ENCODE results near the gene HSF2. TPM values are rescaled to one million over a fixed set of nuclear protein-coding genes. Genes with fewer than 3 reads are reported as not detected.
"Not testable (repeated sequence)": the region's sequence is repeated elsewhere in the genome, so short reads cannot be mapped to it uniquely, and the experiment has no call there.

The HSF2 gene
- polyA plus RNA-seq, 1 donor from 2014 or later = 153 TPM

- Histone ChIP-seq H2AFZ (ENCODE audit: low read depth, low read length) (no peak overlapping the region), H3F3A (ENCODE audit: insufficient read depth, low read length, poor library complexity, severe bottlenecking) (no peaks in the 10 kb centered on the region), H3K9me2 (ENCODE audit: insufficient read depth, low read length) (no peaks in the 10 kb centered on the region), H3K4me3 (ENCODE audit: low read length) (no peak overlapping the region), H4K20me1 (ENCODE audit: insufficient read depth) (peaks cover 14% of the 10 kb centered on the region), H3K36me3 (ENCODE audit: insufficient read depth, low read length) (peaks cover 9% of the 10 kb centered on the region), H3K27ac (ENCODE audit: low read length) (no peak overlapping the region), H3K79me2 (replicated peaks; ENCODE audit: insufficient read depth, low read length) (peaks cover 64% of the 10 kb centered on the region), H3K9ac (ENCODE audit: low read length) (no peak overlapping the region), H3K4me2 (ENCODE audit: low read length) (no peak overlapping the region), H3K9me3 (ENCODE audit: low read length) (no peaks in the 10 kb centered on the region), H3K27me3 (ENCODE audit: insufficient read depth, low read depth, low read length) (no peaks in the 10 kb centered on the region)
- no peak for TF ChIP-seq TAF1 (IDR thresholded peaks at IDR 0.05; ENCODE audit: low read depth)
- TF ChIP-seq MXI1 (conservative IDR thresholded peaks at IDR 0.05; ENCODE audit: poor library complexity, severe bottlenecking) = no peak
- TF ChIP-seq, protein P1, sequence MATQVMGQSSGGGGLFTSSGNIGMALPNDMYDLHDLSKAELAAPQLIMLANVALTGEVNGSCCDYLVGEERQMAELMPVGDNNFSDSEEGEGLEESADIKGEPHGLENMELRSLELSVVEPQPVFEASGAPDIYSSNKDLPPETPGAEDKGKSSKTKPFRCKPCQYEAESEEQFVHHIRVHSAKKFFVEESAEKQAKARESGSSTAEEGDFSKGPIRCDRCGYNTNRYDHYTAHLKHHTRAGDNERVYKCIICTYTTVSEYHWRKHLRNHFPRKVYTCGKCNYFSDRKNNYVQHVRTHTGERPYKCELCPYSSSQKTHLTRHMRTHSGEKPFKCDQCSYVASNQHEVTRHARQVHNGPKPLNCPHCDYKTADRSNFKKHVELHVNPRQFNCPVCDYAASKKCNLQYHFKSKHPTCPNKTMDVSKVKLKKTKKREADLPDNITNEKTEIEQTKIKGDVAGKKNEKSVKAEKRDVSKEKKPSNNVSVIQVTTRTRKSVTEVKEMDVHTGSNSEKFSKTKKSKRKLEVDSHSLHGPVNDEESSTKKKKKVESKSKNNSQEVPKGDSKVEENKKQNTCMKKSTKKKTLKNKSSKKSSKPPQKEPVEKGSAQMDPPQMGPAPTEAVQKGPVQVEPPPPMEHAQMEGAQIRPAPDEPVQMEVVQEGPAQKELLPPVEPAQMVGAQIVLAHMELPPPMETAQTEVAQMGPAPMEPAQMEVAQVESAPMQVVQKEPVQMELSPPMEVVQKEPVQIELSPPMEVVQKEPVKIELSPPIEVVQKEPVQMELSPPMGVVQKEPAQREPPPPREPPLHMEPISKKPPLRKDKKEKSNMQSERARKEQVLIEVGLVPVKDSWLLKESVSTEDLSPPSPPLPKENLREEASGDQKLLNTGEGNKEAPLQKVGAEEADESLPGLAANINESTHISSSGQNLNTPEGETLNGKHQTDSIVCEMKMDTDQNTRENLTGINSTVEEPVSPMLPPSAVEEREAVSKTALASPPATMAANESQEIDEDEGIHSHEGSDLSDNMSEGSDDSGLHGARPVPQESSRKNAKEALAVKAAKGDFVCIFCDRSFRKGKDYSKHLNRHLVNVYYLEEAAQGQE (IDR thresholded peaks at IDR 0.05; ENCODE audit: borderline replicate concordance) = no peak
- no peak for TF ChIP-seq POLR2AphosphoS5 (IDR thresholded peaks at IDR 0.05)
- TF ChIP-seq EZH2 (IDR thresholded peaks at IDR 0.05; ENCODE audit: borderline replicate concordance, insufficient read depth, low read length, poor library complexity, severe bottlenecking) = no peak
- TF ChIP-seq EP300 (conservative IDR thresholded peaks at IDR 0.05; ENCODE audit: poor library complexity, severe bottlenecking) = no peak
- TF ChIP-seq SMC3 (conservative IDR thresholded peaks at IDR 0.05; ENCODE audit: poor library complexity) = no peak
- no peak for TF ChIP-seq CTCF (IDR thresholded peaks at IDR 0.05; ENCODE audit: poor library complexity, severe bottlenecking)
- no peak for TF ChIP-seq RAD21 (conservative IDR thresholded peaks at IDR 0.05)
These were observed 58.6 kb downstream of the HSF2 start for GRCh38 chr6:122458087-122458486.

DNA sequence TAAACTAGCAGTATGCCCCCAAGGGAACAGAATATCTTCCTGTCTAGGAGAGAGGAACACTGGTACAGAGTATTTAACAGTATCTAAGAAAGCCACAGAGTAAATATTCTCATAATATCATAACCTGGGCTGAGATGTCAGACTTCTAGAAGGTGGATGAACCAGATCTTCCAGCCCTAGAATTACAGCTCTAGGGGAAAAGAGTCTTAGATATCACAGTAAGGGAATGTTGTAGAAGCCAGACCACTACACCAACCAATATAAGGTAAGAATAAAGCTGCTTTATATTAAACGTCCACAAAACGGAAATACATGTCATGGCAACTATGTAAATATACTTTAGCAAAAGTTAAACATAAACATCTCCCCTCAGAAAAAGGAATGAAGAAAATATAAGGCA lies 59.8 kb downstream of the HSF2 start:
- Histone ChIP-seq H3F3A (ENCODE audit: insufficient read depth, low read length, poor library complexity, severe bottlenecking) (no peaks in the 10 kb centered on the region), H3K9me2 (ENCODE audit: insufficient read depth, low read length) (no peaks in the 10 kb centered on the region), H4K20me1 (ENCODE audit: insufficient read depth) (peaks cover 19% of the 10 kb centered on the region), H3K27ac (ENCODE audit: low read length) (no peak overlapping the region), H3K79me2 (replicated peaks; ENCODE audit: insufficient read depth, low read length) (peaks cover 75% of the 10 kb centered on the region), H3K4me2 (ENCODE audit: low read length) (no peak overlapping the region), H3K4me3 (ENCODE audit: low read length) (no peak overlapping the region), H3K9me3 (ENCODE audit: low read length) (no peaks in the 10 kb centered on the region), H3K27me3 (ENCODE audit: insufficient read depth, low read depth, low read length) (no peaks in the 10 kb centered on the region), H3K9ac (ENCODE audit: low read length) (no peak overlapping the region), H2AFZ (ENCODE audit: low read depth, low read length) (no peak overlapping the region), H3K36me3 (ENCODE audit: insufficient read depth, low read length) (peaks cover 14% of the 10 kb centered on the region)
- TF ChIP-seq TAF1 (IDR thresholded peaks at IDR 0.05; ENCODE audit: low read depth) (no peak), SMC3 (conservative IDR thresholded peaks at IDR 0.05; ENCODE audit: poor library complexity) (no peak), EP300 (conservative IDR thresholded peaks at IDR 0.05; ENCODE audit: poor library complexity, severe bottlenecking) (no peak), CTCF (IDR thresholded peaks at IDR 0.05; ENCODE audit: poor library complexity, severe bottlenecking) (no peak), RAD21 (conservative IDR thresholded peaks at IDR 0.05) (no peak), POLR2AphosphoS5 (IDR thresholded peaks at IDR 0.05) (no peak), EZH2 (IDR thresholded peaks at IDR 0.05; ENCODE audit: borderline replicate concordance, insufficient read depth, low read length, poor library complexity, severe bottlenecking) (no peak), MXI1 (conservative IDR thresholded peaks at IDR 0.05; ENCODE audit: poor library complexity, severe bottlenecking) (no peak)
- TF ChIP-seq, protein P1 (IDR thresholded peaks at IDR 0.05; ENCODE audit: borderline replicate concordance) = no peak

DNA sequence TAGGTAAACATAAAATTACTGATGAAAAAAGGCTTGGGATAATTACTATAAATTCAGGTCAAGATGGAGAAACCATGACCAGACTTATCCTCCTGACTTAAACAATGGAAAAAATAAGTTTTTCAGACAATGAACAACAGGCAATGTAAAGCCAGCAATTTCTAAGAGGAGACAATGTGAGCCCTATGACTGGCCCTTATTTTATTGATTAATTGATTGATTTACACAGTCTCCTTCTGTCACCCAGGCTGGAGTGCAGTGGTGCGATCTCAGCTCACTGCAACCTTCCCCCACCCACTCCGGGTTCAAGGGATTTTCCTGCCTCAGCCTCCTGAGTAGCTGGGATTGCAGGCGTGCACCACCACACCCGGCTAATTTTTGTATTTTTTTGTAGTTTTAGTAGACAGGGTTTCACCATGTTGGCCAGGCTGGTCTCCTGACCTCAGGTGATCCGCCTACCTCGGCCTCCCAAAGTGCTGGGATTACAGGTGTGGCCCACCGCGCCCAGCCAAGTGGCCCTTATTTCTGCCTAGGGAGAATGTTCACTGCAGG lies 60.5 kb downstream of the HSF2 start:
- not testable (repeated sequence) for H2AFZ ChIP-seq (ENCODE audit: low read depth, low read length); H3K4me3 ChIP-seq (ENCODE audit: low read length); H3K9me2 ChIP-seq (ENCODE audit: insufficient read depth, low read length); H3K4me2 ChIP-seq (ENCODE audit: low read length); H3K9me3 ChIP-seq (ENCODE audit: low read length); H3K27me3 ChIP-seq (ENCODE audit: insufficient read depth, low read depth, low read length); H3K9ac ChIP-seq (ENCODE audit: low read length); H3F3A ChIP-seq (ENCODE audit: insufficient read depth, low read length, poor library complexity, severe bottlenecking); H3K27ac ChIP-seq (ENCODE audit: low read length)
- peaks cover 20% of the 10 kb centered on the region for H4K20me1 ChIP-seq (ENCODE audit: insufficient read depth)
- H3K36me3 ChIP-seq (ENCODE audit: insufficient read depth, low read length) = peaks cover 15% of the 10 kb centered on the region
- H3K79me2 ChIP-seq (replicated peaks; ENCODE audit: insufficient read depth, low read length) = peaks cover 77% of the 10 kb centered on the region

Measured in neural cell (in vitro differentiated cells).